HG03520 (cell line): Measurements from ENCODE around the gene CDH23.

Experiments used
- ATAC-seq: cut with Tn5 transposase; IDR thresholded peaks from one replicate; pipeline ENCODE4 v1.9.1; 2021; ENCODE audit warnings: mild to moderate bottlenecking, moderate library complexity; ENCODE audit not compliant: unreplicated experiment

CDH23 gene

GRCh38 chr10:71746344-71747037 is 349.8 kb downstream of the CDH23 start:
- no peak for ATAC-seq

GRCh38 chr10:71747039-71747531 is 350.4 kb downstream of the CDH23 start:
- no peak for ATAC-seq

GRCh38 chr10:71747551-71748523 is 351.1 kb downstream of the CDH23 start:
- ATAC-seq, result no peak

- no peak for ATAC-seq
Measured at GRCh38 chr10:71748671-71749191, 352.0 kb downstream of the CDH23 start.

GRCh38 chr10:71749396-71749795 is 352.7 kb downstream of the CDH23 start:
- ATAC-seq, result no peak

DNA sequence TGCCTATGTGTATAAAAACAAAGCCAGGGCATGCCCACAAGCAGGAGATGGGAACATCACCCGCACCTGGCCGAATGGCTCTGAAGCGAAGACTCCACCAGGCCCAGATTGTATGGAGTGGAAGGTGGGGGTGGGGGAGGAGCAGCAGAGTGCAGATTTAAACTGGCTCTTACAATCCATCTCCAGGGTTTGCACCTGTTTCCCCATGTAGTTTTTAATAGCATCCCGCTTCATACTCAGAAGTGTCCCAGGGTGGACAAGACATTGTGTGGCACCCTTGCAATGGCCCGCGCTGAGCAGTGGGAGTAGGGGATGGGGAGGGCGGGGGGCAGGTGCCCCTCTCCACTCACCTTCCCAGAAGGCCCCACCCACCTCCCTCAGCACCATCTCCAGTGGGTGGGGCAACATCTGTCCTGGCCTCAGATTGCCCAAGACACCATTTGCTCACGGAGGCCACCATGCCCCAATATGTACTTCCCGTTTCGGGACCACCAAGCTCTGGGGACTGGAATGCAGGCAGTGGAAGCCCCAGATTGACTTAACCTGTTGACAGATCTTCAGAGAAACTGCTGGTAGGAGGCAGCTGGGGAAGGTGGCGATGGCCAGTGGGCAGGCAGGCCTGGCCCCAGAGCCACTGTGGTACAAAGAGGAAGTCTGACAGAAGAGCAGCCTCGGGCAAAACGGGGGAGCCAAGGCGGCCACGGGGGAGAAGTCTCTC is 353.6 kb downstream of the CDH23 start:
- ATAC-seq, result no peak

DNA sequence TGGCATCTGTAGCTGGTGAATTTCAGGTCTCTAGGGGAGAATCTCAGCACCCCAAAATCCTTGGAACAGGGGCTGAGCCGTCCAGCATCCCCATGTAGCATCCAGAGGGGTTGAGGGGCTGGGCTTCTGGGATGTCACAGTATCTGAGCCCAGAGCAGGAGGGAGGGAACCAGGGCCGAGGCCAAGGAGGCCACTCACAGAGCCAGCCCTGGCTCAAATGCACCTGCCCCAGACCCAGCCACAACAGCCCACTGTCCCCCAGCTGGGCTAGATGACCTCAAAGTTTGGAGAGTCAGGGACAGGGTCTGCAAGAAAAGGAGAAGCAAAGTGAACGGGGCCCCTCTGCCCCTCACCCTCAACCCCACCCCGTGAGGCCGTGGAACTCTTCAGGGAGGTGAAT is 354.3 kb downstream of the CDH23 start:
- no peak for ATAC-seq

GRCh38 chr10:71751515-71752224 is 354.9 kb downstream of the CDH23 start:
- no peak for ATAC-seq

GRCh38 chr10:71752391-71753090 is 355.8 kb downstream of the CDH23 start:
- ATAC-seq, result no peak

- ATAC-seq, result no peak
Measured at GRCh38 chr10:71753091-71753959, 356.6 kb downstream of the CDH23 start.

- no peak for ATAC-seq
Measured at GRCh38 chr10:71753960-71754505, 357.3 kb downstream of the CDH23 start.

GRCh38 chr10:71754562-71754961 is 357.8 kb downstream of the CDH23 start:
- ATAC-seq, result no peak

- ATAC-seq, result no peak
Measured at GRCh38 chr10:71755179-71755879, 358.6 kb downstream of the CDH23 start.

DNA sequence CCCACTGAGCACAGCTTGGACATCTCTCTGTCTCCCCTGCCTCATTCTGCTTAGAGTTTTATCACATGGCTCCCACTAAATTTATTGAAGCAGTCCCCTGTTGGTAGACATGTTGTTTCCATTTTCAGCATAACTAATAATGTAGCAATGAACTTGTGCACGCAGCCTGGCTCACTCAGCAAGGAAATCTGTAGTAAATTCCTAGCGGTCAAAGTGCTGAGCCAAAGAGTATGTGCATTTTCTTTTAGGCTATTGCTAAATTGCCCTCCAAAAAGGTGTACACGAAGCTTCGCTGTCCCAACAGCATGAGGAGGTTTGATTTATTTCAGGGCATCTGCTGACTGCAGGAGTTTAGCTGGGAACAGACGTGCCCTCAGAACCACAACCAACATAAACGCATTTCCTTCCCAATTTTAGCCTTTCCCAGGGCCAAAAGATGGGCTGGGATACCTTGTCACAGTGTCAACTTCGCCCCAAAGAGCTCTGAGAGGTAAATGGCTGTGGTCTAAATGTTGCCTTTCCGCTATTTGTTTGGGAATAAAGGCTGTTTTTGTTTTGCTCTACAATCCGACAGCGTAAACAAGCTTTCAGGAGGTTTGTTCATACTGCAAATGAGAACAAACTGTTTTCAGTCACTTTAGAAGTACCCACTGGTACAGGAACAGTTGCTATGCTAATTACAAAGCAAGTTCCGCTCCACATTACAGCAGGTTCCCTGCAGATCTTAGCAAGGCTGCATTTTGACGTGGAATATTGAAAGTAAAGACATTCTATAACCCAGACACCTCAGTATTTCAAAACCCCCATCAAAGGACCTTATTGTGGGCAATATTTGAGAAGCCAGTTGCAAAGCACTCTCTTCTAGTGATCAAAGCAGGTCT is 359.8 kb downstream of the CDH23 start:
- no peak for ATAC-seq

GRCh38 chr10:71757399-71757922 is 360.7 kb downstream of the CDH23 start:
- ATAC-seq, result no peak

DNA sequence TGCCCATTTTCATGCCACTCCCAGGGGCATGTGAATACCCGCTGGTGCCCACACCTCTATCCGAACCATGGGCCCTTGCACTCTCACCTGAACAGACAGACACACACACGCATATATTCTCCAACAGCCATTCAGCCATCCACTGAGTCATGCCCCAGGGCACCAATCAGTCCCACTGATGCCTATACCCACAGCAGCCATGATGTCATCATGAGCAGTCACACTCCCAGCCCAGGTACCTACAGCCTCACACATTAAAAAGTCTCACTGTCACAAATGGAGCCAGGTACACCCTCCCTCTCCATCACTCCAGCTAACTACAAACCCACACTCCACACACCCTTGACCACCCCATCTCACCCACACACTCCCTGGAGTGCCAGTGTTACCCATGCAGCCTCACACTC is 364.4 kb downstream of the CDH23 start:
- no peak for ATAC-seq
